HAP-1 (cell line): ENCODE data around the gene MT3.
"Not testable (repeated sequence)": the region's sequence is repeated elsewhere in the genome, so short reads cannot be mapped to it uniquely, and the experiment has no call there.

Source experiments
- DNase-seq, 2 experiments: peaks; one replicate each; pipeline ENCODE4 v3.0.0-alpha.2; 2016 to 2020; ENCODE audit warnings: low spot score in 2 of 2
- H3K27me3 ChIP-seq: fragments of 250-450 bp; sonication (Bioruptor Pico); 2 replicates; pipeline ENCODE4 v1.5.1; 2020; ENCODE audit warnings: low read depth, mild to moderate bottlenecking, moderate library complexity
- H3K36me3 ChIP-seq: fragments of 250-450 bp; sonication (Bioruptor Pico); replicated peaks from 2 replicates; pipeline ENCODE4 v1.5.1; 2020; ENCODE audit warnings: mild to moderate bottlenecking
- H3K4me1 ChIP-seq: fragments of 250-450 bp; sonication (Bioruptor Pico); 2 replicates; pipeline ENCODE4 v1.5.1; 2020; ENCODE audit warnings: mild to moderate bottlenecking
- H3K4me3 ChIP-seq: fragments of 250-450 bp; sonication (Bioruptor Pico); 2 replicates; pipeline ENCODE4 v1.5.1; 2020; ENCODE audit warnings: mild to moderate bottlenecking, moderate library complexity
- H3K9me3 ChIP-seq: fragments of 250-450 bp; sonication (Bioruptor Pico); 2 replicates; pipeline ENCODE4 v1.5.1; 2020; ENCODE audit warnings: mild to moderate bottlenecking, moderate library complexity
- in situ Hi-C: fragments of 300-500 bp; cut with MboI; formaldehyde crosslinking; loops from 3 replicates; pipeline ENCODE4 v1.14.3; 2020; ENCODE audit warnings: low sequenced_read_pairs, inconsistent platforms, mixed read lengths

MT3 gene

DNA sequence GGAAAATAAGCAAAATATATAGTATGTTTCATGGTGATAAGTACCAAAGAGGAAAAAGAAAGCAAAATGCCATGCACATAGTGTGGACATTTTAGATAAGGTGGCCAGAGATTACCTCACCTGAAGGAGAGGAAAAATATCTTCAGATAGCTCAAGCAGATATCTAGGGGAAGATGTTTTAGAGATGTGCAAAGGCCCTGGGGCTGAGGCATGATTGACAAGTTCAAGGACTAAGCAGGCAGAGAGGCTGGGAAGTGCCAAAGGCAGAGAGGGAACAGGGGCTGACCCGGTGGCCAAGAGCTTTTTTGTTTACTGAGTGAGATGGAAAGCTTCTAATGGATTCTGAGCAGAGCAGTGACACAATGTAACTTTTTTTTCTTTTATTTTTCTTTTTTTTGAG, 28.9 kb upstream of the MT3 start:
- H3K27me3 ChIP-seq: peaks cover 7% of the 10 kb centered on the region; the same call in 1 of the 2 replicates
- no peaks in the 10 kb centered on the region for H3K4me1 ChIP-seq
- in situ Hi-C loops: no loop called here
- no peak overlapping the region for H3K4me3 ChIP-seq
- H3K36me3 ChIP-seq: no peaks in the 10 kb centered on the region
- H3K9me3 ChIP-seq: no peaks in the 10 kb centered on the region
- DNase-seq: no peak

DNA sequence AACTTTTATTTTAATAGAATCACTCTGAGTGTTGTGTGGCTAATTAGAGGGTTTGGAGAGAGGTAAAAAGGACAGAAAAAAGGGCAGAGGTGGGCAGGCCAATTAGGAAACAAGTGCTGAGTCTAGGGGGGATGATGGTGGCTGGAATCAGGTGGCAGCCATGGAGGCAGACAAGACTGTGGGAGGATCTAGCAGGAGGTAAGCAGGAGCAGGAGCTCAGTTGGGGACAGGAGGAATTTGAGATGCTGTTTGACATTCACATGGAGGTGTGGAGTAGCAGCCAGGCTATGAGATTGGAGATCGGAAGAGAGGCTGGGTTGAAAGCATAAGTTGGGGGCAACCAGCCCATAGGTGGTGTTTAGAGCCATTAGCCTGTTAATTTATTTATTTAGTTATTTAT, 28.2 kb upstream of the MT3 start:
- no peaks in the 10 kb centered on the region for H3K4me1 ChIP-seq
- in situ Hi-C loops: no loop called here
- H3K27me3 ChIP-seq: 0 out of 2 replicates have a peak, but pooled peaks cover 2% of the 10 kb centered on the region
- no peaks in the 10 kb centered on the region for H3K9me3 ChIP-seq
- no peak for DNase-seq
- H3K4me3 ChIP-seq: no peak overlapping the region
- no peaks in the 10 kb centered on the region for H3K36me3 ChIP-seq

DNA sequence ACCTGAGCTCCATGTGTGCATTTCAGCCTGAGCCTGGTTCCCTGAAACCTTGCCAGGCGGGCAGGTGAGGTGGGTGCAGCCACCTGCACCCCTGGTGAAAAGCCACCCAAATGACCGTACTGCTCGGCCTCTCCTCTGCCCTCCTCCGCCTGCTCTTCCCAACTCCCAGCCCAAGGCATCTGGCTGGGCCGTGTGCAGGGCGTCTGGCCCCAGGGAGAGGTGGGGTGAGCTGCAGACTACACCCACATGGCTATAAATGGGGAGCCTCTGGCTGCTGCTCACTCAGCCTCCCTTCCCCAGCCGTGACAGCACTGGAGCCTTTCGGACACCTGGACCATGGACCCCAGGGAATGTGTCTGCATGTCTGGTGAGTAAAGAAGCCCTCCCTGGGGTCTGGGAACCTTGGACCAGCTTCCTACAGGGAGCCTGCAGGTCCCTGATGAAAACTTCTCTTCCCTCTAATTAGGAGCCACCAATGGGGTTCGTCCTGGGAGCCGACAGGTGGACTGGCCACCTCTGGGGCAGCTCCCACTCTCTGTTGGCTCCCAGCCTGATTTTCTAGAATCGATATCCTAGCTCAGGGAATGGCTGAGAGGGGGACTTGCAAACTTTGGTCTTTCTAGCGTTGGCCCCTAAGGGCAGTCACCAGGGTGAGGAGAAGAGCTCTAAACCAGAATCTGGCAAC, 24.4 kb upstream of the MT3 start, which contains the start of gene MT4:
MT4 (plus strand) TSS at position 281 of the 685 bp plus-strand sequence; CDS start at position 337, 56 bp downstream.
- no peaks in the 10 kb centered on the region for H3K36me3 ChIP-seq
- H3K4me3 ChIP-seq: no peak within 1 kb of the TSS
- no peaks in the 10 kb centered on the region for H3K9me3 ChIP-seq
- no peaks in the 10 kb centered on the region for H3K27me3 ChIP-seq
- in situ Hi-C loops: no loop called here
- no peaks in the 10 kb centered on the region for H3K4me1 ChIP-seq
- no peak for DNase-seq

DNA sequence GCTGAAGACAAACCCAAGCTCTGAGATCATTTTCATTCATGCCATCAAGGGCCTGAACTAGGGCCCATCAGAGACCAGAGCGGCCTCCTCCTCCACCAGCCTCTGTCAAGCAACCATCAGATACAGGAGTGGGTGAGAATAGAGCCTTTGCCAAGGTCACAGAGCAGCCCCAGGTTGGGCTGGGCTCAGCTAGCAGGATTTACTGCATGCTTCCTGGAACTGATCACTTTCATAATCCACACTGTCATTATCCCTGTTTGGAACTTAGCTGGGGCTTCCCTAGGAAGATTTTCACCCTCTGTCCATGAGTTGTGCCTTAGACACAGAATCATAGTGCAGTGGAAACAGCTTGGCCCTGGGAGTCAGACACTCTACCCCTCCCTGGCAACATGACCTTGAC, 19.4 kb upstream of the MT3 start:
- Histone ChIP-seq H3K36me3 (no peaks in the 10 kb centered on the region), H3K4me1 (no peaks in the 10 kb centered on the region), H3K27me3 (no peaks in the 10 kb centered on the region), H3K9me3 (peaks cover 2% of the 10 kb centered on the region; the same call in 1 of the 2 replicates), H3K4me3 (no peak overlapping the region)
- DNase-seq: no peak
- in situ Hi-C loops: no loop called here

DNA sequence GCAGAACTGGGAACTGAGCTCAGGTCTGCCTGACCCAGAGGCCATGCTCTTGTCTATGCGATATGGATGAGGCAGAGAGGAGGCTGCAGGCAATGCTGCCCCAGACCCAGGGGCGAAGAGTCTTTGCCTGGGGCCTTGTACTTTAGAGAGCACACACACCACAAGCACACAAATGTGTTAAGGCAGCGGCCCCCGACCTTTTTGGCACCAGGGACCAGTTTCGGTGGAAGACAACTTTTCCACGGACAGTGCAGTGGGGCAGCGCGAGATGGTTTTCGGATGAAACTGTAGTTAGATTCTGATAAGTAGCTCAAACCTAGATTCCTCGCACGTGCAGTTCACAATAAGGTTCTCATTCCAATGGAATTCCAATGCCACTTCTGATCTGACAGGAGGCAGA, 17.8 kb upstream of the MT3 start:
- H3K36me3 ChIP-seq: no peaks in the 10 kb centered on the region
- peaks cover 2% of the 10 kb centered on the region; the same call in 1 of the 2 replicates for H3K9me3 ChIP-seq
- no peak overlapping the region for H3K4me3 ChIP-seq
- no peaks in the 10 kb centered on the region for H3K27me3 ChIP-seq
- no peaks in the 10 kb centered on the region for H3K4me1 ChIP-seq
- in situ Hi-C loops: no loop called here
- no peak for DNase-seq

DNA sequence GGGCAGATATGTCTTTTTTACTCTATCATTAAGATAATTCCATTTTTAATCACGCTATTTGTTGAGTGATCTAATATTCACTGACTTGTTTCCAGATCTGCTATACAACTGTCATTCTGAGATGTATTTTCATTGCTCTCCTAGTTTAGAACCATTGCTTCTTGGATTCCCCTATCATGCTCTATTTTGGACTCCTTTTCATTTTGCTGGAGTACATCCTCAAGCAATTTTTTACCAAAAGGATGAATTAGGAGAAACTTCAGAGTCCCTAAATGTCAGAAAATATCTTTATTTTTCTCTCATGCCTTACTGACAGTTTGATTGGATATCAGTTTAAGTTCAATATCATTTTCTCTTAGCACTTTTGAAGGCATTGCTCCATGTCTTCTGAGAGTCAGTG, 14.7 kb upstream of the MT3 start:
- Histone ChIP-seq H3K4me3 (no peak overlapping the region), H3K4me1 (no peaks in the 10 kb centered on the region), H3K27me3 (no peaks in the 10 kb centered on the region), H3K9me3 (peaks cover 16% of the 10 kb centered on the region), H3K36me3 (no peaks in the 10 kb centered on the region)
- in situ Hi-C loops: no loop called here
- no peak for DNase-seq

DNA sequence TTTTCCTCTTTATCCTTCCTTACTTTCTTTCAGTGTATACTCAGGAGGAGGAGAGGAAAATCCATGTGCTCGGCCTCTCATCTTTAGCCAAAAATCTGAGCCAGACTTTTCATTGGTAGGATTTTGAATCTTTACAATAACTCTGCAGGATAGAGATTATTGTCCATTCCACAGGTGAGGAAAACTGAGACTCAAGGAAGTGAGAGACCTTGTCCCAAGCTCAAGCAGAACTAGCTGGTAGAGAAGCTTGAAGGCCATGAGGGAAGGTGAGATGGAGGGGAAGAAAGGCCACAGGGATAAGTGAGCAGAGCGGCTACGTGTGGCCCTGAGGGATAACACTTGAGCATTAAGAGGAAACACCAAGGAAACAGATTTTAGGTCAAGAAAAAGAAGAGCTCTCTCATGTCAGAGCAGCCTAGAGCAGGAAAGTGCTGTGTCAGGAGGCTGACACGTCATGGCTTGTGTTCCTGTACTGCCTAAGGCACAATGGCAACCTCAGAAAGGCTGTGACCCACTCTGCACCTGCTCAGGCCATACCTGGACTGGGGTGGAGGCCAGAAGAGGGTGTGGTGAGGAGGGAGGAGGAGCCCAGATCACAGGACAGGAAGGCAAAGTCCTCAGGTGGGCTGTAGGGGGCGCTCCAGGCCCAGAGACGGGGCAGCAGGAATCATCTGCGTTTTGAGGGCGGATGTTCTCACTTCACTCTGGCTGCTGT, 12.6 kb upstream of the MT3 start:
- Histone ChIP-seq H3K36me3 (no peaks in the 10 kb centered on the region), H3K4me1 (no peaks in the 10 kb centered on the region), H3K27me3 (no peaks in the 10 kb centered on the region), H3K4me3 (no peak overlapping the region), H3K9me3 (peaks cover 16% of the 10 kb centered on the region)
- in situ Hi-C loops: no loop called here
- DNase-seq: peak; percentile 27 to 84

DNA sequence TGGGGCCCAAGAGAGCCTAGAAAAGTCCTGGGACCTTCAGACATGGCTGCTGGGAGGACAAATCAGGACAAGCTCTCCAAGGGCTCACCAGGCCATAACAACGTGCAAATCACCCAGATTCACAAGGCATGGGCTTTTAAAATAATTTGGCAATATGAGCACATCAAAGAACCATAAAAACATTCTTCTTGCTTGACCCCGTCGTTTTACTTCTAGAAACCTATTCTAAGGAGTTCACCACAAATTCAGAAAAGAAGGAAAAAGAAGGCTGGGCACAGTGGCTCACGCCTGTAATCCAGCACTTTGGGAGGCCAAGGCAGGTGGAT, 12.1 kb upstream of the MT3 start:
- in situ Hi-C loops: no loop called here
- Histone ChIP-seq H3K4me3 (no peak overlapping the region), H3K36me3 (no peaks in the 10 kb centered on the region), H3K9me3 (peaks cover 16% of the 10 kb centered on the region), H3K4me1 (no peaks in the 10 kb centered on the region), H3K27me3 (no peaks in the 10 kb centered on the region)
- no peak for DNase-seq

DNA sequence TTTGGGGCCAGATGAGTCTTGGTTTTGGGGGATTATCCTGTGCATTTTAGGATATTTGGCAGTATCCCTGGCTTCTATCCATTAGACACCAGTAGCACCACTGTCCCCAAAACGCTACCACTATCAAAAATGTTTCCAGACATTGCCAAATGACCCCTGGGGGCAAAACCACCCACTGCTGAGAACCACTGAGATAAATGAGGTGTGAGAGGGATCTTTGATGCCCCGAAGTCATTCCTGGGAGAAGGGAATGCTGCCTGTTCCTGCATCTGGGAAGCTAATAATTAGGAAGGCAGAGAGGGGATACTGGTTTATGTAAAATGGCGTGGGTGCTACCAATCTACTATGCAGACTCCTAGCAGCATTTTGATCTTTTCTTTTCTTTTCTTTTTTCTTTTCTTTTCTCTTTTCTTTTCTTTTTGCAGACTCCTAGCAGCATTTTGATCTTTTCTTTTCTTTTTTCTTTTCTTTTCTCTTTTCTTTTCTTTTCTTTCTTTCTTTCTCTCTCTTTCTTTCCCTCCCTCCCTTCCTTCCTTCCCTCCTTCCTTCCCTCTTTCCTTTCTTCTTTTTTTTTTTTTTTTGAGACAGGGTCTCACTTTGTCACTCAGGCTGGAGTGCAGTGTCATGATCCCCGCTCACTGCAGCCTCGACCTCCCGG, 8.8 kb upstream of the MT3 start:
- Histone ChIP-seq H3K36me3 (no peaks in the 10 kb centered on the region), H3K4me3 (no peak overlapping the region), H3K9me3 (peaks cover 13% of the 10 kb centered on the region), H3K4me1 (no peaks in the 10 kb centered on the region), H3K27me3 (peaks cover 3% of the 10 kb centered on the region; the same call in 1 of the 2 replicates)
- in situ Hi-C loops: loop anchor here (10.0 kb wide), 1 partner anchor 124 kb away; no protein-coding TSS in a partner anchor
- no peak for DNase-seq

DNA sequence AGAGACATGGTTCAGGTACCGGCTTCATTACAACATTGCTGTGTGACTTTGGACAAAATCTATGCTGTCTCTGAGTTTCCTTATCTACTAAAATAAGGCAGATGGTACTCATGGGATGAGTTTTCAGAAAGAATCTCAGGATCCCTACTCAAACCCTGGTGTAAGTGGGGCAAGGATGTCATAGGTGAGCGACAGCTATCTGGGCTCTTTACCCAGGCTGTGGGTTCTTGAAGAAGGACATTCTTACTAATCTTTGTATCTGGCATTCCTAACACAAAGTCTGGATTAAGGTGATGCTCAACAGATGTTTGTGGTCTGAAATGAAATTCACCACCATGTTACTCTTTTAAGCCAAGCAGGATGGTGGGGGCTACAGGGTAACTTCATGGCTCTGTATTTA, 6.4 kb upstream of the MT3 start:
- H3K4me1 ChIP-seq: not testable (repeated sequence)

DNA sequence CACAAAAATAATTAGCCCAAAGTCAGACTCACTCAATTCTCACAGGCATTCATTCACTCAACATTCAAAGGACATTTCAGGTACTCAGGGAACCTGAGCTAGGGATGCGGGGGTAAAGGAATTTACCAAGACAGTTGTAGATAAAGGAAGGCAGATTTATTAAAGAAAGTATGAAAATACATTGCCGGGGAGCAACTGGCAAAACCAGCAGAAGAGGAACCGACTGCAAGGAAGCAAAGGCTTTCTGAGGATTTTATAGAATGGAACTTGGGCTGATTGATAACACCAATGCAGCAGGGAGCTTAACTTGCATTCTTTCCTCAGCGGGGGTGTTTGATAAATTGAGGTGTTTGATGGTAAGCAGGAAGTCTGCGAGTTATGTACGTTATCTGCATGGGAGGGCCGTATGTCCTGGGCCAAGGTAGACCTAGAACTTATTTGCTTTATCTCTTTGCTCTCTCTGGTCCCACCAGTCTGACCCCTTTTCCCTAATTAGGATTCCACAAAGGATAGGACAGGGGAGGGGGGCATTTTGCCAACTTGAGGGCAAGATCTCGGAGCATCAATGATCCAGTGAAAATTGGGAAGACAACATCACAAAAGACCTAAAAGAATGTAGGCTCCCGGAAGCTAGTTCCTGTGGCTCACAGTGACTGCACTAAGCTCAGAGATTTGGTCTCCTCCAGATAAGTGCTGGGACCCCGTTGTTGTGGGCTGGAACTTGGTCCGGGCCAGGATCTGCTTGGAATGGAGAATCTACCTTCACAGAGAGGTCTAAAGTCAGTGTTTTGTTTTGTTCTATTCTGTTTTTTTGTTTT, 5.8 kb upstream of the MT3 start:
- no peaks in the 10 kb centered on the region for H3K4me1 ChIP-seq
- H3K4me3 ChIP-seq: no peak overlapping the region
- 0 out of 2 replicates have a peak, but pooled peaks cover 2% of the 10 kb centered on the region for H3K9me3 ChIP-seq
- in situ Hi-C loops: loop anchor here (10.0 kb wide), 1 partner anchor 121 kb away; no protein-coding TSS in a partner anchor
- H3K27me3 ChIP-seq: peaks cover 3% of the 10 kb centered on the region; the same call in 1 of the 2 replicates
- no peaks in the 10 kb centered on the region for H3K36me3 ChIP-seq
- DNase-seq: no peak

More for the DNA sequence above, 6.4 kb upstream of the MT3 start:
- H3K36me3 ChIP-seq, DNase-seq, H3K9me3 ChIP-seq, H3K4me3 ChIP-seq, H3K27me3 ChIP-seq: not testable (repeated sequence)
- in situ Hi-C loops: loop anchor here (10.0 kb wide), 1 partner anchor 122 kb away; no protein-coding TSS in a partner anchor

DNA sequence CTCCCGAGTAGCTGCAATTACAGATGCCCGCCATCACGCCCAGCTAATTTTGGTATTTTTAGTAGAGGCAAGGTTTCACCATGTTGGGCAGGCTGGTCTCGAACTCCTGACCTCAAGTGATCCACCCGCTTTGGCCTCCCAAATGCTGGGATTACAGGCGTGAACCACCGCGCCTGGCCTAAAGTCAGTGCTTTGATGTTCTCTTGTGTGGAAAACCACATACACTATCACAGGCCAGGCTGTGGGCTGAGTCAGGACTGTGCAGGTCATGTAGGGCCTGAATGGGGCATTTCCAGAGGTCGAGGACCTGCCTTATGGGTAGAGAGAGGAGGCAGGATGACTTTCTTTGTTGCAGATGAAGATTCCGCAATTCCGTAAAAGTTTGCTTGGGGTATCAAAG, 5.1 kb upstream of the MT3 start:
- Histone ChIP-seq H3K4me3 (no peak overlapping the region), H3K36me3 (no peaks in the 10 kb centered on the region), H3K9me3 (no peaks in the 10 kb centered on the region), H3K4me1 (no peaks in the 10 kb centered on the region), H3K27me3 (peaks cover 3% of the 10 kb centered on the region; the same call in 1 of the 2 replicates)
- in situ Hi-C loops: loop anchor here (10.0 kb wide), 1 partner anchor 121 kb away; no protein-coding TSS in a partner anchor
- DNase-seq: no peak

DNA sequence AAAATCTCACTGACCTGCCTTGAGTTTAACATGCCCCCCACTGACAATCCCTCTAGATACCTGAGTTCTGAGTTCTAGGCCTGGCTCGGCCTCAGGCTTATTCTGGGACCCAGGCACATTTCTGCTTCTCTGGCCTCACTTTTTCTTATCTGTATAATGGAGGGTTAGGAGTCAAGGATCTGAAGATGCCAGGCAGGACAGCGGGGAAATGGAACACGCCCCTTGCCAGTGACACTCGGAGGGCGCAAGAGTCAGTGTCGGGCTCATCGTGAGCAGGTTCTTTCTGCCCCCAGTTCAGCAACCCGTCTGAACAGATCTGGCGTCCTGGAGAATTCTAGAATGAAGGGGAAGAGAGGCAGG, 567 bp upstream of the MT3 start:
- in situ Hi-C loops: loop anchor here (10.0 kb wide), 1 partner anchor 116 kb away; no protein-coding TSS in a partner anchor
- DNase-seq: no peak
- Histone ChIP-seq H3K4me3 (no peak overlapping the region), H3K4me1 (no peaks in the 10 kb centered on the region), H3K36me3 (no peaks in the 10 kb centered on the region), H3K9me3 (no peaks in the 10 kb centered on the region), H3K27me3 (peaks cover 2% of the 10 kb centered on the region; the same call in 1 of the 2 replicates)
